H1 (cell line): ENCODE data around the gene WDR90. TPM values are rescaled to one million over a fixed set of nuclear protein-coding genes. Genes with fewer than 3 reads are reported as not detected.

Experiments
- CTCF ChIA-PET: fragments of 300-600 bp; sonication (Branson Sonifier 250); formaldehyde crosslinking; loops from one replicate; lab custom pipeline; 2021; ENCODE audit not compliant: partially characterized antibody; lab: Charles Lee
- POLR2A ChIA-PET: fragments of 300-600 bp; sonication (Branson Sonifier 250); formaldehyde crosslinking; loops from one replicate; lab custom pipeline; 2021; ENCODE audit warnings: inconsistent platforms; ENCODE audit not compliant: partially characterized antibody; lab: Charles Lee
- DNase-seq, 2 experiments: peaks; one replicate each; pipeline versions ENCODE4 v3.0.0 to v3.0.0-alpha.2; 2010 to 2022; ENCODE audit warnings: low spot score in 2 of 2, low read depth in 1 of 2, mixed read lengths in 1 of 2
- FAIRE-seq: peaks from 2 replicates; lab custom pipeline; 2011; peaks lifted over from hg19 to GRCh38; lab: Jason Lieb, UNC
- H2AFZ ChIP-seq: 2 replicates; pipeline ENCODE4 v1.8.1; 2012; ENCODE audit warnings: low read length, inconsistent platforms
- H2AK5ac ChIP-seq: 2 replicates; pipeline ENCODE4 v1.6.1; 2013; ENCODE audit warnings: low read depth, low read length
- H2BK120ac ChIP-seq: replicated peaks from 2 replicates; pipeline ENCODE3; 2013; ENCODE audit warnings: low read depth, low read length, inconsistent platforms
- H2BK12ac ChIP-seq: 2 replicates; pipeline ENCODE4 v1.6.1; 2013; ENCODE audit warnings: low read depth, low read length
- H2BK15ac ChIP-seq: 2 replicates; pipeline ENCODE4 v1.6.1; 2013; ENCODE audit warnings: low read length
- H2BK20ac ChIP-seq: 2 replicates; pipeline ENCODE4 v1.6.1; 2013; ENCODE audit warnings: low read length
- H2BK5ac ChIP-seq: 2 replicates; pipeline ENCODE4 v1.6.1; 2013; ENCODE audit warnings: low read depth, low read length
- H3K14ac ChIP-seq: 2 replicates; pipeline ENCODE4 v1.6.1; 2013; ENCODE audit warnings: inconsistent platforms; ENCODE audit not compliant: insufficient read length
- H3K18ac ChIP-seq: 2 replicates; pipeline ENCODE4 v1.6.1; 2013; ENCODE audit warnings: low read length; ENCODE audit errors: extremely low read depth
- H3K23ac ChIP-seq: 2 replicates; pipeline ENCODE4 v1.6.1; 2013; ENCODE audit warnings: inconsistent platforms; ENCODE audit not compliant: insufficient read length
- H3K23me2 ChIP-seq: 2 replicates; pipeline ENCODE4 v1.6.1; 2013; ENCODE audit warnings: low read depth, low read length
- H3K27ac ChIP-seq: 2 replicates; pipeline ENCODE4 v1.6.1; 2011; ENCODE audit warnings: low read depth, low read length, inconsistent platforms
- H3K27me3 ChIP-seq, 4 experiments: replicated peaks in 1 of 4; 1 replicate in 1 of 4; 2 replicates in 3 of 4; pipeline versions ENCODE4 v1.6.1 to v1.8.1; 2011 to 2013; ENCODE audit warnings: low read length in 3 of 4, mild to moderate bottlenecking in 3 of 4, inconsistent platforms in 2 of 4, mixed read lengths in 2 of 4, moderate library complexity in 1 of 4; ENCODE audit not compliant: control insufficient read depth in 3 of 4, insufficient read depth in 3 of 4; ENCODE audit errors: extremely low read depth in 1 of 4
- H3K36me3 ChIP-seq, 4 experiments: 2 replicates each; pipeline versions ENCODE4 v1.6.1 to v1.8.1; 2011 to 2013; ENCODE audit warnings: mild to moderate bottlenecking in 4 of 4, low read length in 3 of 4, moderate library complexity in 2 of 4, control low read depth in 1 of 4, inconsistent platforms in 1 of 4; ENCODE audit not compliant: insufficient read depth in 4 of 4, control insufficient read depth in 2 of 4
- H3K4ac ChIP-seq: replicated peaks from 2 replicates; pipeline ENCODE3; 2013; ENCODE audit warnings: low read length, low read depth, mixed read lengths, inconsistent platforms; ENCODE audit not compliant: insufficient read length
- H3K4me1 ChIP-seq, 4 experiments: replicated peaks in 1 of 4; 1 replicate in 1 of 4; 2 replicates in 3 of 4; pipeline versions ENCODE4 v1.6.1 to v1.8.1; 2011 to 2013; ENCODE audit warnings: low read length in 3 of 4, inconsistent platforms in 2 of 4, mixed read lengths in 1 of 4; ENCODE audit not compliant: insufficient read depth in 4 of 4, control insufficient read depth in 3 of 4
- H3K4me2 ChIP-seq, 2 experiments: 2 replicates each; pipeline versions ENCODE4 v1.6.1 to v1.8.1; 2011 to 2013; ENCODE audit warnings: low read depth in 2 of 2, low read length in 2 of 2, control low read depth in 1 of 2, inconsistent platforms in 1 of 2, mild to moderate bottlenecking in 1 of 2; ENCODE audit not compliant: insufficient read depth in 1 of 2
- H3K4me3 ChIP-seq, 4 experiments: fragments of 200-600, 300-600 bp in 1 of 4; sonication (generic), shearing (Covaris generic), sonication (Bioruptor Twin) in 1 of 4; 2 replicates each; pipeline versions ENCODE4 v1.5.1 to v1.8.1; 2011 to 2016; ENCODE audit warnings: low read length in 4 of 4, low read depth in 3 of 4, control low read depth in 2 of 4, inconsistent platforms in 2 of 4, mild to moderate bottlenecking in 2 of 4, mixed read lengths in 1 of 4, moderate library complexity in 1 of 4; ENCODE audit not compliant: insufficient read depth in 2 of 4; ENCODE audit errors: extremely low read depth in 1 of 4
- H3K56ac ChIP-seq: replicated peaks from 2 replicates; pipeline ENCODE3; 2013; ENCODE audit warnings: low read depth, mild to moderate bottlenecking, mixed read lengths, low read length, inconsistent platforms; ENCODE audit not compliant: insufficient read length
- H3K79me1 ChIP-seq: 2 replicates; pipeline ENCODE4 v1.6.1; 2013; ENCODE audit warnings: low read depth, low read length, control low read depth
- H3K79me2 ChIP-seq, 2 experiments: 2 replicates each; pipeline versions ENCODE4 v1.6.1 to v1.8.1; 2012 to 2013; ENCODE audit warnings: low read length in 2 of 2, mild to moderate bottlenecking in 2 of 2, inconsistent platforms in 1 of 2; ENCODE audit not compliant: insufficient read depth in 2 of 2, control insufficient read depth in 1 of 2
- H3K9ac ChIP-seq, 4 experiments: replicated peaks in 1 of 4; 1 replicate in 1 of 4; 2 replicates in 3 of 4; pipeline versions ENCODE4 v1.6.1 to v1.8.1; 2011 to 2013; ENCODE audit warnings: low read depth in 3 of 4, low read length in 3 of 4, control low read depth in 2 of 4, mild to moderate bottlenecking in 2 of 4, moderate library complexity in 2 of 4, inconsistent platforms in 1 of 4; ENCODE audit errors: extremely low read depth in 1 of 4
- H3K9me3 ChIP-seq, 2 experiments: 2 replicates each; pipeline versions ENCODE4 v1.6.1 to v1.8.1; 2012 to 2013; ENCODE audit warnings: mild to moderate bottlenecking in 2 of 2, moderate library complexity in 2 of 2, control low read depth in 1 of 2, inconsistent platforms in 1 of 2, low read depth in 1 of 2, low read length in 1 of 2, mixed read lengths in 1 of 2; ENCODE audit not compliant: insufficient read depth in 2 of 2
- H4K20me1 ChIP-seq, 2 experiments: replicated peaks in 1 of 2; 2 replicates each; pipeline versions ENCODE3 to v1.8.1; 2011 to 2013; ENCODE audit warnings: inconsistent platforms in 2 of 2, low read length in 2 of 2, mild to moderate bottlenecking in 1 of 2; ENCODE audit not compliant: insufficient read depth in 2 of 2, control insufficient read depth in 1 of 2
- H4K5ac ChIP-seq: 2 replicates; pipeline ENCODE4 v1.6.1; 2013; ENCODE audit warnings: low read length, low read depth, mixed read lengths, inconsistent platforms; ENCODE audit not compliant: insufficient read length
- H4K8ac ChIP-seq: 2 replicates; pipeline ENCODE4 v1.8.0; 2013; ENCODE audit warnings: mild to moderate bottlenecking, moderate library complexity, low read length, inconsistent platforms; ENCODE audit not compliant: insufficient read depth; ENCODE audit errors: extremely low read depth
- H4K91ac ChIP-seq: replicated peaks from 2 replicates; pipeline ENCODE3; 2013; ENCODE audit warnings: low read length, mixed read lengths, inconsistent platforms; ENCODE audit not compliant: insufficient read length
- CBX5 ChIP-seq: fragments of 300-800, 300-1000 bp; sonication (generic); IDR thresholded peaks from 2 replicates; pipeline ENCODE4 v1.7.1; 2016; ENCODE audit warnings: antibody characterized with exemption, low read length, low read depth
- CHD1 ChIP-seq: IDR thresholded peaks from 2 replicates; pipeline ENCODE4 v1.6.1; 2012; ENCODE audit warnings: low read depth, low read length, improper control_type of control experiment
- CTBP2 ChIP-seq: IDR thresholded peaks from 2 replicates; pipeline ENCODE4 v1.7.0; 2011; ENCODE audit warnings: borderline replicate concordance, mild to moderate bottlenecking, moderate library complexity, mixed read lengths, low read length; ENCODE audit not compliant: insufficient read depth, insufficient read length
- EZH2 ChIP-seq: fragments of 200-600 bp; sonication (generic); IDR thresholded peaks from 2 replicates; pipeline ENCODE4 v1.7.1; 2012; ENCODE audit warnings: low read depth, mild to moderate bottlenecking, moderate library complexity, low read length, inconsistent platforms; ENCODE audit not compliant: severe bottlenecking
- GABPA ChIP-seq: IDR thresholded peaks from 2 replicates; pipeline ENCODE4 v1.6.1; 2011; ENCODE audit warnings: mild to moderate bottlenecking, low read length, moderate library complexity, borderline replicate concordance; ENCODE audit not compliant: insufficient read depth
- HDAC2 ChIP-seq, 2 experiments: fragments of 300-600 bp in 1 of 2; sonication (generic) in 1 of 2; IDR thresholded peaks; 2 replicates each; pipeline ENCODE4 v1.6.1; 2011 to 2012; ENCODE audit warnings: low read depth in 2 of 2, low read length in 2 of 2, mild to moderate bottlenecking in 2 of 2, moderate library complexity in 2 of 2, borderline replicate concordance in 1 of 2, inconsistent platforms in 1 of 2
- KDM1A ChIP-seq: fragments of 200-600, 300-600 bp; sonication (generic); IDR thresholded peaks from 2 replicates; pipeline ENCODE4 v1.7.1; 2016; ENCODE audit warnings: mild to moderate bottlenecking, low read length, borderline replicate concordance
- MAFK ChIP-seq: IDR thresholded peaks from 2 replicates; pipeline ENCODE4 v1.6.1; 2012; ENCODE audit warnings: low read depth, mild to moderate bottlenecking, improper control_type of control experiment, low read length
- NRF1 ChIP-seq: IDR thresholded peaks from 2 replicates; pipeline ENCODE4 v1.6.1; 2011; ENCODE audit warnings: mild to moderate bottlenecking, low read depth, low read length, improper control_type of control experiment
- POLR2AphosphoS5 ChIP-seq: IDR thresholded peaks from 2 replicates; pipeline ENCODE4 v1.6.1; 2011; ENCODE audit warnings: low read depth, low read length
- RNF2 ChIP-seq: fragments of 200-900, 300-1000 bp; sonication (generic); IDR thresholded peaks from 2 replicates; pipeline ENCODE4 v1.7.1; 2016; ENCODE audit warnings: borderline replicate concordance, low read depth, mild to moderate bottlenecking, antibody characterized with exemption, low read length; ENCODE audit not compliant: poor library complexity, severe bottlenecking; ENCODE audit errors: missing control alignments
- RXRA ChIP-seq: IDR thresholded peaks from 2 replicates; pipeline ENCODE4 v1.6.1; 2011; ENCODE audit warnings: low read depth, mild to moderate bottlenecking, low read length, moderate library complexity; ENCODE audit not compliant: insufficient read depth
- SP1 ChIP-seq: IDR thresholded peaks from 2 replicates; pipeline ENCODE4 v1.6.1; 2011; ENCODE audit warnings: low read depth, low read length
- WGBS, 2 experiments: shearing (Covaris generic) in 1 of 2; methylation state at CpG; one replicate each; pipeline versions ENCODE4 v1.1.6 to v1.1.7; 2013 to 2015; ENCODE audit warnings: low lambda C conversion rate in 2 of 2, mixed read lengths in 2 of 2, inconsistent platforms in 1 of 2, low coverage in 1 of 2, missing lambda C conversion rate in 1 of 2; ENCODE audit not compliant: insufficient replicate concordance in 2 of 2, insufficient coverage in 1 of 2, insufficient read length in 1 of 2; ENCODE audit errors: extremely low coverage in 1 of 2, missing lambda C conversion rate in 1 of 2; 5-methylcytosine and 5-hydroxymethylcytosine counted together
- polyA plus RNA-seq, 7 experiments: library from polyadenylated mRNA; depleted of rRNA in 3 of 7; stranded (reverse) in 5 of 7; unstranded in 2 of 7; fragments of >200 nt in 5 of 7; fragments of 200-250 nt in 2 of 7; gene quantifications; 1 replicate in 5 of 7; 2 replicates in 1 of 7; 4 replicates in 1 of 7; pipeline versions ENCODE4 v1.2.1 to v1.2.3, GENCODE V29; 2011 to 2013; ENCODE audit warnings: missing spikeins in 2 of 7, mixed read lengths in 2 of 7
- total RNA-seq: library from RNA; stranded (reverse); fragmentation: NEBNext Ultra II Directional; extraction: Animal tissue kit (Norgen Biotek cat#: 25700); gene quantifications from 2 replicates; pipeline ENCODE4 v1.2.1, GENCODE V29; 2021

The WDR90 gene
- total and polyA plus RNA-seq, 2 of the 8 experiments (the other 6 are each of a cell fraction or from before 2014, with no cell fraction given): 24.0 to 47.2 TPM

- ChIA-PET CTCF (interaction anchor here (1.2 to 4.1 kb wide), 7 partner anchors 14 to 231 kb away, joined by 3 to 29 read pairs (median 7); no protein-coding TSS in a partner anchor), POLR2A (interaction anchor here (1.8 kb wide), 1 partner anchor 8 kb away, joined by 11 read pairs; the partner anchor contains the start of gene WFIKKN1)
- no peak overlapping the region for H3K56ac ChIP-seq
- no peak overlapping the region for H3K14ac ChIP-seq
- H2BK20ac ChIP-seq: no peak overlapping the region
- no peak overlapping the region for H2AFZ ChIP-seq
- DNase-seq: no peak
- H3K4me3 ChIP-seq: no peak overlapping the region
- H3K4me1 ChIP-seq: peaks cover 0 to 14% (median 6%) of the 10 kb centered on the region in 4 experiments; a peak in 5 of 7 replicates
- peaks cover 8% of the 10 kb centered on the region for H3K79me1 ChIP-seq
- no peak overlapping the region for H3K27ac ChIP-seq
- H3K27me3 ChIP-seq: no peaks in the 10 kb centered on the region
- 0 out of 4 replicates have a peak overlapping the region, but pooled peaks of 1 of the 2 experiments have one; percentile 11 for H3K4me2 ChIP-seq
- H3K23me2 ChIP-seq: no peaks in the 10 kb centered on the region
- H3K79me2 ChIP-seq: no peaks in the 10 kb centered on the region
- no peaks in the 10 kb centered on the region for H3K9me3 ChIP-seq
- peak overlapping the region; percentile 49; the same call in 1 of the 2 replicates for H2BK5ac ChIP-seq
- H3K36me3 ChIP-seq: peaks cover 0 to 4% (median 0%) of the 10 kb centered on the region in 4 experiments; a peak in 1 of 8 replicates
- H4K8ac ChIP-seq: 0 out of 2 replicates have a peak overlapping the region, but pooled peaks have one; percentile 1
- WGBS, 2 experiments: 77% methylated on average over 15 of the region's 17 CpGs; no CpG with 5 or more reads in 1 of the 2 experiments
- no peak for FAIRE-seq
- no peak overlapping the region for H2BK15ac ChIP-seq
- H3K23ac ChIP-seq: no peak overlapping the region
- no peak overlapping the region; the same call in 1 of the 2 replicates for H3K18ac ChIP-seq
- H4K91ac ChIP-seq: no peak overlapping the region
- H4K20me1 ChIP-seq: peaks cover 3 to 5% of the 10 kb centered on the region in 2 experiments
- H4K5ac ChIP-seq: peak overlapping the region; percentile 15
- no peak overlapping the region for H2BK120ac ChIP-seq
- H3K4ac ChIP-seq: no peak overlapping the region
- H2AK5ac ChIP-seq: no peak overlapping the region
- H3K9ac ChIP-seq: no peak overlapping the region
- no peak overlapping the region; the same call in 1 of the 2 replicates for H2BK12ac ChIP-seq
- TF ChIP-seq GABPA: no peak
- TF ChIP-seq HDAC2 (IDR thresholded peaks at IDR 0.05; ENCODE audit: borderline replicate concordance in 1 of 2, low read depth in 2 of 2, low read length in 2 of 2): no peak
- no peak for TF ChIP-seq RXRA
- TF ChIP-seq EZH2: no peak
- no peak for TF ChIP-seq KDM1A
- no peak for TF ChIP-seq RNF2
- no peak for TF ChIP-seq NRF1
- no peak for TF ChIP-seq CTBP2
- TF ChIP-seq CHD1: no peak
- TF ChIP-seq SP1: no peak
- no peak for TF ChIP-seq CBX5
- TF ChIP-seq POLR2AphosphoS5: no peak
- TF ChIP-seq MAFK: no peak
These were observed 26.3 kb upstream of the WDR90 start for GRCh38 chr16:622920-623280.
